DND-41 (cell line): Measurements from ENCODE around the gene TBC1D8.
"Not testable (repeated sequence)": the region's sequence is repeated elsewhere in the genome, so short reads cannot be mapped to it uniquely, and the experiment has no call there.

Experiments used
- ATAC-seq: fragments of 200-7000 bp; cut with Tn5 transposase; 3 replicates; pipeline ENCODE4 v1.9.1; 2021; ENCODE audit warnings: low read depth; ENCODE audit not compliant: insufficient read depth
- DNase-seq: peaks from one replicate; pipeline ENCODE4 v3.0.0-alpha.2; 2020
- H2AFZ ChIP-seq: 2 replicates; pipeline ENCODE4 v1.6.0; 2012; ENCODE audit warnings: low read depth, low read length
- H3K27ac ChIP-seq: 2 replicates; pipeline ENCODE4 v1.5.1; 2012; ENCODE audit warnings: low read length, inconsistent platforms
- H3K27me3 ChIP-seq: fragments of 200-600 bp; sonication (generic); 2 replicates; pipeline ENCODE4 v1.6.0; 2012; ENCODE audit warnings: low read length, mild to moderate bottlenecking, inconsistent platforms; ENCODE audit not compliant: insufficient read depth, poor library complexity
- H3K36me3 ChIP-seq: 2 replicates; pipeline ENCODE4 v1.5.1; 2012; ENCODE audit warnings: low read length, inconsistent platforms; ENCODE audit not compliant: insufficient read depth
- H3K4me1 ChIP-seq: 2 replicates; pipeline ENCODE4 v1.5.1; 2012; ENCODE audit warnings: mild to moderate bottlenecking, low read length; ENCODE audit not compliant: insufficient read depth
- H3K4me2 ChIP-seq: 2 replicates; pipeline ENCODE4 v1.6.0; 2012; ENCODE audit warnings: mild to moderate bottlenecking, moderate library complexity, low read length, inconsistent platforms; ENCODE audit not compliant: insufficient read depth
- H3K4me3 ChIP-seq, 2 experiments: fragments of 200-600 bp in 1 of 2; shearing (Covaris generic) in 1 of 2; 2 replicates each; pipeline ENCODE4 v1.5.1; 2012 to 2016; ENCODE audit warnings: inconsistent platforms in 2 of 2, low read length in 2 of 2, mild to moderate bottlenecking in 2 of 2, low read depth in 1 of 2, moderate library complexity in 1 of 2
- H3K79me2 ChIP-seq: 2 replicates; pipeline ENCODE4 v1.6.0; 2012; ENCODE audit warnings: low read length, inconsistent platforms; ENCODE audit not compliant: insufficient read depth
- H3K9ac ChIP-seq: 2 replicates; pipeline ENCODE4 v1.6.0; 2012; ENCODE audit warnings: low read depth, mild to moderate bottlenecking, inconsistent platforms, low read length, moderate library complexity
- H3K9me3 ChIP-seq: 2 replicates; pipeline ENCODE4 v1.5.1; 2012; ENCODE audit warnings: low read length, moderate library complexity, mild to moderate bottlenecking, inconsistent platforms; ENCODE audit not compliant: insufficient read depth, severe bottlenecking
- H4K20me1 ChIP-seq: 2 replicates; pipeline ENCODE4 v1.6.0; 2012; ENCODE audit warnings: low read length; ENCODE audit not compliant: insufficient read depth
- EZH2 ChIP-seq: IDR thresholded peaks from 3 replicates; pipeline ENCODE4 v1.6.1; 2012; ENCODE audit warnings: borderline replicate concordance, low read depth, mild to moderate bottlenecking, moderate library complexity, low read length, inconsistent platforms; ENCODE audit not compliant: severe bottlenecking
- TF ChIP-seq, protein P1 (sequence below): IDR thresholded peaks from 2 replicates; pipeline ENCODE4 v1.5.1; 2012; ENCODE audit warnings: borderline replicate concordance, low read length, moderate library complexity, mild to moderate bottlenecking; ENCODE audit not compliant: poor library complexity, severe bottlenecking; ENCODE audit errors: extremely low read depth

TBC1D8 gene

GRCh38 chr2:101052147-101052546 lies 99.0 kb downstream of the TBC1D8 start:
- Histone ChIP-seq H3K4me2 (no peak overlapping the region), H4K20me1 (no peaks in the 10 kb centered on the region), H3K27ac (no peak overlapping the region), H2AFZ (no peak overlapping the region), H3K9me3 (no peaks in the 10 kb centered on the region), H3K27me3 (no peaks in the 10 kb centered on the region), H3K4me1 (no peaks in the 10 kb centered on the region), H3K79me2 (no peaks in the 10 kb centered on the region), H3K9ac (no peak overlapping the region), H3K4me3 (no peak overlapping the region), H3K36me3 (peaks cover 11% of the 10 kb centered on the region; the same call in 1 of the 2 replicates)
- DNase-seq (no peak), ATAC-seq (no peak)
- TF ChIP-seq, protein P1, sequence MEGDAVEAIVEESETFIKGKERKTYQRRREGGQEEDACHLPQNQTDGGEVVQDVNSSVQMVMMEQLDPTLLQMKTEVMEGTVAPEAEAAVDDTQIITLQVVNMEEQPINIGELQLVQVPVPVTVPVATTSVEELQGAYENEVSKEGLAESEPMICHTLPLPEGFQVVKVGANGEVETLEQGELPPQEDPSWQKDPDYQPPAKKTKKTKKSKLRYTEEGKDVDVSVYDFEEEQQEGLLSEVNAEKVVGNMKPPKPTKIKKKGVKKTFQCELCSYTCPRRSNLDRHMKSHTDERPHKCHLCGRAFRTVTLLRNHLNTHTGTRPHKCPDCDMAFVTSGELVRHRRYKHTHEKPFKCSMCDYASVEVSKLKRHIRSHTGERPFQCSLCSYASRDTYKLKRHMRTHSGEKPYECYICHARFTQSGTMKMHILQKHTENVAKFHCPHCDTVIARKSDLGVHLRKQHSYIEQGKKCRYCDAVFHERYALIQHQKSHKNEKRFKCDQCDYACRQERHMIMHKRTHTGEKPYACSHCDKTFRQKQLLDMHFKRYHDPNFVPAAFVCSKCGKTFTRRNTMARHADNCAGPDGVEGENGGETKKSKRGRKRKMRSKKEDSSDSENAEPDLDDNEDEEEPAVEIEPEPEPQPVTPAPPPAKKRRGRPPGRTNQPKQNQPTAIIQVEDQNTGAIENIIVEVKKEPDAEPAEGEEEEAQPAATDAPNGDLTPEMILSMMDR: no peak
- TF ChIP-seq EZH2: no peak

GRCh38 chr2:101050886-101051285 lies 100.3 kb downstream of the TBC1D8 start:
- H3K79me2 ChIP-seq, H3K4me2 ChIP-seq, H3K27ac ChIP-seq, H3K9me3 ChIP-seq, H3K4me3 ChIP-seq, H3K4me1 ChIP-seq, H4K20me1 ChIP-seq, H2AFZ ChIP-seq, H3K9ac ChIP-seq, ATAC-seq, DNase-seq, H3K27me3 ChIP-seq: not testable (repeated sequence)
- H3K36me3 ChIP-seq: peaks cover 11% of the 10 kb centered on the region; the same call in 1 of the 2 replicates

- Histone ChIP-seq H3K4me2 (no peak overlapping the region), H3K27ac (no peak overlapping the region), H3K4me3 (no peak overlapping the region), H3K27me3 (no peaks in the 10 kb centered on the region), H3K4me1 (no peaks in the 10 kb centered on the region), H4K20me1 (no peaks in the 10 kb centered on the region), H3K9ac (no peak overlapping the region), H3K79me2 (no peaks in the 10 kb centered on the region), H3K9me3 (no peaks in the 10 kb centered on the region), H2AFZ (no peak overlapping the region), H3K36me3 (0 out of 2 replicates have a peak, but pooled peaks cover 4% of the 10 kb centered on the region)
- TF ChIP-seq EZH2: no peak
- TF ChIP-seq, protein P1: no peak
- no peak for DNase-seq
- no peak for ATAC-seq
These were observed 102.4 kb downstream of the TBC1D8 start for GRCh38 chr2:101048756-101049155.

- TF ChIP-seq, protein P1: no peak
- TF ChIP-seq EZH2: no peak
These were observed 103.4 kb downstream of the TBC1D8 start for GRCh38 chr2:101047774-101048173.

More at GRCh38 chr2:101047774-101048173, 103.4 kb downstream of the TBC1D8 start:
- Histone ChIP-seq H3K4me3 (no peak overlapping the region), H3K79me2 (no peaks in the 10 kb centered on the region), H3K27me3 (no peaks in the 10 kb centered on the region), H3K9me3 (no peaks in the 10 kb centered on the region), H3K4me2 (no peak overlapping the region), H4K20me1 (no peaks in the 10 kb centered on the region), H3K4me1 (no peaks in the 10 kb centered on the region), H3K27ac (no peak overlapping the region), H3K9ac (no peak overlapping the region), H3K36me3 (0 out of 2 replicates have a peak, but pooled peaks cover 3% of the 10 kb centered on the region), H2AFZ (no peak overlapping the region)
- ATAC-seq: no peak
- DNase-seq: no peak
